GM12865 (cell line): ENCODE results near the gene PCDHB13.

Experiments used
- DNase-seq: peaks from one replicate; pipeline ENCODE4 v3.0.0; 2010; ENCODE audit warnings: low read depth
- H3K4me3 ChIP-seq: 2 replicates; pipeline ENCODE4 v1.5.1; 2011; ENCODE audit warnings: mild to moderate bottlenecking, low read depth, low read length, control low read depth
- CTCF ChIP-seq: IDR thresholded peaks from 2 replicates; pipeline ENCODE4 v1.5.1; 2011; ENCODE audit warnings: low read length, control low read depth, low read depth, inconsistent platforms; ENCODE audit not compliant: insufficient read depth; ENCODE audit errors: missing control alignments

Gene PCDHB13

DNA sequence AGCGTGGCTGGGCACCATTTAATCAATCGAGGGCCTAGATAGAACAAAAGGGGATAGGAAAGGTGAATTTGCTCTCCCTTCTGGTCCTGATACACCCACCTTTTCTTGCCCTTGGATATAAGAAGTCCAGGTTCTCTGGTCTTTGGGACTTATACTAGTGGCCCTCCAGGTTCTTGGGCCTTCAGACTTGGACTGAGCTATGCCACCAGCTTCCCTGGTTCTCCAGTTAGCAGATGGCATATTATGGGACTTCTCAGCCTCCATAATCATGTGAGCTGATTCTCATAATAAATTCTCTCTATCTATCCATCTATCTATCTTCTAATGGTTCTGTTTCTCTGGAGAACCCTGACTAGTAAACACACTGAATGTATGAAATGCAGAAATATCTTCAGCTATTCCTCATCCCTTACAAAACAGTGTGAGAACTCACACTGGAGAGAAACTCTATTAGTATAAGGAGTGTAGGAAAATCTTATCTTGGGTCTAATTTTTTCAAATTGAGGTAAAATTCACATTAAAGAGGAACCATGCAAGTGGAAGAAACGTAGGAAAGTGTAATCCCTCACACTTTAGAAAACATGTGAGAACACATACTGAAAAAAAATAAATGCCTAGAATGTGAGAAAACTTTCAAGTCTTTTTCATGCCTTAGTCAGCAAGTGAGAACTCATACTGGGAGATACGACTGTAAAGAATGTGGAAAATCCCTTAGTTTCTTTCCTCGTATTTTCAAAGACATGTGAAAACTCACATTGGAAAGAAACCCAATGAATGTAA is 46.9 kb downstream of the PCDHB13 start:
- H3K4me3 ChIP-seq: no peak overlapping the region
- DNase-seq: no peak
- no peak for TF ChIP-seq CTCF

DNA sequence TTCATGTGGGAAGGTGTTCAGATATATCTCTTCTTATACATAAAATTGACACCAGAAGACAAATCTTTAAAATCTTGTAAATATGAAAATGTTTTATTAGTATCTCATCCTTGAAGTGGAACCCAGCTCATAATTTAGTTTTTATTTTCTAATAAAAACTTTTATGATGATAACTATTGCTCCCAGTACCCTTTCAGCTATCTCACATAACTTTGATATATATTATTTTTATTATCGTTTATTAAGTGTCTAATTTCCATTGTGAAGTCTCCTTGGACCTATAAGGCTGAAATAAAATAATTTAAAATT is 47.5 kb downstream of the PCDHB13 start:
- TF ChIP-seq CTCF: no peak
- no peak overlapping the region for H3K4me3 ChIP-seq
- DNase-seq: no peak
